ENCODE data around the gene NIFK. TPM values are rescaled to one million over a fixed set of nuclear protein-coding genes. Genes with fewer than 3 reads are reported as not detected.
A peak's percentile ranks its signal among the peaks of the same experiment; 100 is the strongest.

NIFK gene
- total and polyA plus RNA-seq, 3 experiments from 2014 or later = 54.4 to 169 (median 167) TPM

GRCh38 chr2:121771976-121772742, 35.5 kb upstream of the NIFK start:
- Histone ChIP-seq H3K27ac (ENCODE audit: low read depth, low read length) (no peak overlapping the region), H3K36me3 (ENCODE audit: insufficient read depth, low read length) (peaks cover 4% of the 10 kb centered on the region), H3K9me3 (ENCODE audit: low read length) (no peaks in the 10 kb centered on the region), H3K4me1 (ENCODE audit: insufficient read depth, low read length) (no peaks in the 10 kb centered on the region), H3K4me3 (ENCODE audit: low read length) (no peak overlapping the region), H3K27me3 (ENCODE audit: insufficient read depth, low read length, poor library complexity, severe bottlenecking) (no peaks in the 10 kb centered on the region)
- DNase-seq = no peak
- no peaks in the 10 kb centered on the region for H3K27me3 Mint-ChIP-seq
- H3K4me3 Mint-ChIP-seq = no peak overlapping the region
- H3K36me3 Mint-ChIP-seq = peaks cover 0 to 31% (median 13%) of the 10 kb centered on the region in 3 donors
- H3K4me1 Mint-ChIP-seq = no peaks in the 10 kb centered on the region
- H3K9me3 Mint-ChIP-seq = no peaks in the 10 kb centered on the region
- ChIA-PET CTCF (no interaction called here), POLR2A (no interaction called here)
- peak overlapping the region in 4 of 8 donors; percentile 0 to 59 (median 14) for H3K27ac Mint-ChIP-seq

GRCh38 chr2:121768143-121768755, 31.6 kb upstream of the NIFK start:
- H3K27ac ChIP-seq (ENCODE audit: low read depth, low read length) = no peak overlapping the region
- H3K4me1 Mint-ChIP-seq = no peaks in the 10 kb centered on the region
- peaks cover 40% of the 10 kb centered on the region for H3K36me3 ChIP-seq (ENCODE audit: insufficient read depth, low read length)
- H3K36me3 Mint-ChIP-seq = peaks cover 9 to 70% (median 23%) of the 10 kb centered on the region in 3 donors
- no peak overlapping the region for H3K4me3 Mint-ChIP-seq
- no peak overlapping the region for H3K4me3 ChIP-seq (ENCODE audit: low read length)
- peak overlapping the region in 4 of 8 donors; percentile 2 to 66 (median 30) for H3K27ac Mint-ChIP-seq
- no peak for DNase-seq
- H3K4me1 ChIP-seq (ENCODE audit: insufficient read depth, low read length) = no peaks in the 10 kb centered on the region
- H3K9me3 Mint-ChIP-seq = no peaks in the 10 kb centered on the region
- no peaks in the 10 kb centered on the region for H3K9me3 ChIP-seq (ENCODE audit: low read length)
- H3K27me3 ChIP-seq (ENCODE audit: insufficient read depth, low read length, poor library complexity, severe bottlenecking) = no peaks in the 10 kb centered on the region
- CTCF ChIA-PET = no interaction called here
- POLR2A ChIA-PET = no interaction called here
- H3K27me3 Mint-ChIP-seq = no peaks in the 10 kb centered on the region

- Histone ChIP-seq H3K4me3 (ENCODE audit: low read length) (no peak overlapping the region), H3K27me3 (ENCODE audit: insufficient read depth, low read length, poor library complexity, severe bottlenecking) (no peaks in the 10 kb centered on the region), H3K9me3 (ENCODE audit: low read length) (no peaks in the 10 kb centered on the region), H3K36me3 (ENCODE audit: insufficient read depth, low read length) (peaks cover 50% of the 10 kb centered on the region), H3K4me1 (ENCODE audit: insufficient read depth, low read length) (no peaks in the 10 kb centered on the region), H3K27ac (ENCODE audit: low read depth, low read length) (no peak overlapping the region)
- ChIA-PET CTCF (no interaction called here), POLR2A (no interaction called here)
- no peak overlapping the region for H3K27ac Mint-ChIP-seq
- no peaks in the 10 kb centered on the region for H3K27me3 Mint-ChIP-seq
- no peaks in the 10 kb centered on the region for H3K4me1 Mint-ChIP-seq
- no peak for DNase-seq
- no peaks in the 10 kb centered on the region for H3K9me3 Mint-ChIP-seq
- no peak overlapping the region for H3K4me3 Mint-ChIP-seq
- peaks cover 13 to 77% (median 21%) of the 10 kb centered on the region in 3 donors for H3K36me3 Mint-ChIP-seq
Measured at GRCh38 chr2:121766624-121767023, 29.9 kb upstream of the NIFK start.

- POLR2A ChIA-PET = no interaction called here
- no peaks in the 10 kb centered on the region for H3K4me1 ChIP-seq (ENCODE audit: insufficient read depth, low read length)
- no peaks in the 10 kb centered on the region for H3K9me3 ChIP-seq (ENCODE audit: low read length)
- H3K36me3 ChIP-seq (ENCODE audit: insufficient read depth, low read length) = peaks cover 62% of the 10 kb centered on the region
- no peak overlapping the region for H3K27ac Mint-ChIP-seq
- H3K4me3 Mint-ChIP-seq = no peak overlapping the region
- H3K9me3 Mint-ChIP-seq = no peaks in the 10 kb centered on the region
- H3K4me3 ChIP-seq (ENCODE audit: low read length) = no peak overlapping the region
- H3K36me3 Mint-ChIP-seq = peaks cover 13 to 89% (median 20%) of the 10 kb centered on the region in 3 donors
- peaks cover 0 to 3% (median 0%) of the 10 kb centered on the region in 3 donors for H3K4me1 Mint-ChIP-seq
- CTCF ChIA-PET = no interaction called here
- no peak overlapping the region for H3K27ac ChIP-seq (ENCODE audit: low read depth, low read length)
- DNase-seq = no peak
- no peaks in the 10 kb centered on the region for H3K27me3 ChIP-seq (ENCODE audit: insufficient read depth, low read length, poor library complexity, severe bottlenecking)
- H3K27me3 Mint-ChIP-seq = no peaks in the 10 kb centered on the region
Measured at GRCh38 chr2:121764681-121765228, 28.1 kb upstream of the NIFK start.

GRCh38 chr2:121755237-121756111, 18.8 kb upstream of the NIFK start, which contains the start of gene TSN:
TSS of gene TSN (plus strand) at chr2:121755651. CDS start at chr2:121755780, 129 bp downstream.
- peak within 1 kb of the TSS; percentile 89 to 99 (median 96) for H3K27ac Mint-ChIP-seq
- Histone ChIP-seq H3K4me3 (ENCODE audit: low read length) (peak within 1 kb of the TSS; percentile 100), H3K9me3 (ENCODE audit: low read length) (no peaks in the 10 kb centered on the region), H3K27ac (ENCODE audit: low read depth, low read length) (peak within 1 kb of the TSS; percentile 86), H3K4me1 (ENCODE audit: insufficient read depth, low read length) (peaks cover 25% of the 10 kb centered on the region), H3K36me3 (ENCODE audit: insufficient read depth, low read length) (peaks cover 8% of the 10 kb centered on the region), H3K27me3 (ENCODE audit: insufficient read depth, low read length, poor library complexity, severe bottlenecking) (no peaks in the 10 kb centered on the region)
- H3K36me3 Mint-ChIP-seq = peaks cover 0 to 38% (median 4%) of the 10 kb centered on the region in 3 donors
- no peaks in the 10 kb centered on the region for H3K27me3 Mint-ChIP-seq
- no peaks in the 10 kb centered on the region for H3K9me3 Mint-ChIP-seq
- H3K4me3 Mint-ChIP-seq = peak within 1 kb of the TSS; percentile 90 to 100 (median 93)
- CTCF ChIA-PET = interaction anchor here (1.1 to 1.7 kb wide), 2 partner anchors 19 to 226 kb away, joined by 4 to 6 read pairs; partner anchors contain the start of genes NIFK and RNU4ATAC
- peak; percentile 95 to 98 (median 97) for DNase-seq
- peaks cover 24 to 43% (median 38%) of the 10 kb centered on the region in 3 donors for H3K4me1 Mint-ChIP-seq
- POLR2A ChIA-PET = interaction anchor here (0.6 to 1.5 kb wide), 3 partner anchors 19 to 685 kb away, joined by 4 to 8 read pairs (median 4); partner anchors contain the start of gene NIFK

GRCh38 chr2:121754851-121755236, 18.2 kb upstream of the NIFK start:
- Histone ChIP-seq H3K27ac (ENCODE audit: low read depth, low read length) (peak overlapping the region; percentile 48), H3K27me3 (ENCODE audit: insufficient read depth, low read length, poor library complexity, severe bottlenecking) (no peaks in the 10 kb centered on the region), H3K4me3 (ENCODE audit: low read length) (peak overlapping the region; percentile 75), H3K4me1 (ENCODE audit: insufficient read depth, low read length) (peaks cover 25% of the 10 kb centered on the region), H3K36me3 (ENCODE audit: insufficient read depth, low read length) (peaks cover 4% of the 10 kb centered on the region), H3K9me3 (ENCODE audit: low read length) (no peaks in the 10 kb centered on the region)
- Mint-ChIP-seq H3K27me3 (no peaks in the 10 kb centered on the region), H3K9me3 (no peaks in the 10 kb centered on the region), H3K36me3 (peaks cover 0 to 32% (median 4%) of the 10 kb centered on the region in 3 donors), H3K4me1 (peaks cover 24 to 40% (median 38%) of the 10 kb centered on the region in 3 donors), H3K4me3 (peak overlapping the region; percentile 90 to 100 (median 93)), H3K27ac (peak overlapping the region; percentile 89 to 99 (median 95))
- ChIA-PET CTCF (interaction anchor here (1.1 to 1.7 kb wide), 2 partner anchors 18 to 225 kb away, joined by 4 to 6 read pairs; partner anchors contain the start of genes NIFK and RNU4ATAC), POLR2A (interaction anchor here (1.3 kb wide), 1 partner anchor 105 kb away, joined by 4 read pairs; no protein-coding TSS in a partner anchor)
- no peak for DNase-seq

- peaks cover 0 to 8% (median 3%) of the 10 kb centered on the region in 3 donors for H3K4me1 Mint-ChIP-seq
- Histone ChIP-seq H3K27me3 (ENCODE audit: insufficient read depth, low read length, poor library complexity, severe bottlenecking) (no peaks in the 10 kb centered on the region), H3K36me3 (ENCODE audit: insufficient read depth, low read length) (no peaks in the 10 kb centered on the region), H3K27ac (ENCODE audit: low read depth, low read length) (no peak overlapping the region), H3K4me1 (ENCODE audit: insufficient read depth, low read length) (no peaks in the 10 kb centered on the region), H3K9me3 (ENCODE audit: low read length) (no peaks in the 10 kb centered on the region), H3K4me3 (ENCODE audit: low read length) (no peak overlapping the region)
- no peak overlapping the region for H3K4me3 Mint-ChIP-seq
- H3K36me3 Mint-ChIP-seq = no peaks in the 10 kb centered on the region
- POLR2A ChIA-PET = no interaction called here
- H3K9me3 Mint-ChIP-seq = no peaks in the 10 kb centered on the region
- H3K27ac Mint-ChIP-seq = no peak overlapping the region
- H3K27me3 Mint-ChIP-seq = peaks cover 0 to 2% of the 10 kb centered on the region in 2 donors
- DNase-seq = no peak
- CTCF ChIA-PET = no interaction called here
Measured at GRCh38 chr2:121748202-121748601, 11.5 kb upstream of the NIFK start.

Measured in CD8-positive, alpha-beta memory T cell (primary cell).